Ascending aorta (tissue), 2 donors: Measurements from ENCODE around the gene EFCC1. TPM values are rescaled to one million over a fixed set of nuclear protein-coding genes. Genes with fewer than 3 reads are reported as not detected.
A peak's percentile ranks its signal among the peaks of the same experiment; 100 is the strongest.

Experiments
- DNase-seq, 2 donors: peaks; one replicate each; pipeline ENCODE4 v3.0.0-alpha.2; 2019; ENCODE audit warnings: low spot score in 2 of 2
- H3K27ac ChIP-seq, 2 donors: fragments of 200-600 bp; sonication (generic); one replicate each; pipeline ENCODE4 v1.5.1; 2016 to 2017; ENCODE audit warnings: mild to moderate bottlenecking in 1 of 2
- H3K27me3 ChIP-seq: fragments of 200-600 bp; sonication (generic); one replicate; pipeline ENCODE4 v1.5.1; 2017
- H3K36me3 ChIP-seq, 2 donors: fragments of 200-600 bp; sonication (generic); one replicate each; pipeline ENCODE4 v1.5.1; 2016
- H3K4me1 ChIP-seq, 2 donors: fragments of 200-600 bp; sonication (generic); one replicate each; pipeline ENCODE4 v1.5.1; 2016 to 2017; ENCODE audit warnings: mild to moderate bottlenecking in 1 of 2
- H3K4me3 ChIP-seq, 2 donors: fragments of 200-600 bp; sonication (generic); one replicate each; pipeline ENCODE4 v1.5.1; 2016 to 2017; ENCODE audit warnings: mild to moderate bottlenecking in 1 of 2
- H3K9me3 ChIP-seq, 2 donors: fragments of 200-600 bp; sonication (generic); one replicate each; pipeline ENCODE4 v1.5.1; 2016
- CTCF ChIP-seq, 3 experiments: fragments of 200-600 bp in 2 of 3; fragments of 450-650 bp in 1 of 3; sonication (generic) in 2 of 3; IDR thresholded peaks; one replicate each; pipeline ENCODE4 v1.5.1; 2016 to 2019; ENCODE audit warnings: antibody characterized with exemption in 3 of 3, mild to moderate bottlenecking in 1 of 3, moderate library complexity in 1 of 3
- intact Hi-C: fragments of 100-400 bp; cut with DNase I; formaldehyde crosslinking; loops from one replicate; pipeline ENCODE4 v1.15.1; 2023
- total RNA-seq: library from RNA; depleted of rRNA; stranded (reverse); fragments of >200 nt; gene quantifications from one replicate; pipeline ENCODE4 v1.1.0, GENCODE V29; 2016

Gene EFCC1
- total RNA-seq, 1 donor from 2014 or later = 3.6 TPM

DNA sequence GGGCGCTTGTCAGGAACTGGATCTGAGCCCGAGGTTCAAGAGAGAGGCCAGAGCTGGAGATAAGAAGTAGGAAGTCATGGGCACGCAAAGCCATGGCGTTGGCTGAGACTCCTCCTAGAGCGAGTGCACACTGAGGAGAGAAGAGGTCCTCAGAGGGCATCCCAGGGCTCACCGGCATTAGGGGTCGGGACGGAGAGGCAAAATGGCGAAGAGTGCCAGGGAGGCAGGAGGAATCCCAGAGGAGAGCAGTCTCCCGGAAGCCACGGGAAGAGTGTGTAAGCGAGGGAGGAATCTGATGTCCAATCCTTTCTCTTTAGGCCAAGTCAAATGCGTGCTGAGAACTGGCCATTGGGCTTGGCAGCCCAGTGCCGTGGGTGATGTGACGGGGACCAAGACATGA is 24.0 kb downstream of the EFCC1 start:
- peaks cover 2 to 4% of the 10 kb centered on the region in 2 donors for H3K4me1 ChIP-seq

GRCh38 chr3:129025691-129026435 is 24.8 kb downstream of the EFCC1 start:
- H3K27ac ChIP-seq = no peak overlapping the region
- no peak for TF ChIP-seq CTCF (IDR thresholded peaks at IDR 0.05)
- no peak overlapping the region for H3K4me3 ChIP-seq
- H3K36me3 ChIP-seq = no peaks in the 10 kb centered on the region
- intact Hi-C loops = loop anchor here (2.0 kb wide), 1 partner anchor 61 kb away; no protein-coding TSS in a partner anchor
- no peaks in the 10 kb centered on the region for H3K27me3 ChIP-seq
- no peak for DNase-seq
- no peaks in the 10 kb centered on the region for H3K9me3 ChIP-seq
- peaks cover 2 to 4% of the 10 kb centered on the region in 2 donors for H3K4me1 ChIP-seq

More for the DNA sequence above, 24.0 kb downstream of the EFCC1 start:
- no peaks in the 10 kb centered on the region for H3K36me3 ChIP-seq
- no peaks in the 10 kb centered on the region for H3K9me3 ChIP-seq
- H3K27ac ChIP-seq = no peak overlapping the region
- no peaks in the 10 kb centered on the region for H3K27me3 ChIP-seq
- DNase-seq = no peak
- H3K4me3 ChIP-seq = no peak overlapping the region
- no peak for TF ChIP-seq CTCF (IDR thresholded peaks at IDR 0.05)
- intact Hi-C loops = no loop called here

GRCh38 chr3:129026728-129027543 is 25.8 kb downstream of the EFCC1 start:
- intact Hi-C loops = loop anchor here (2.0 kb wide), 1 partner anchor 60 kb away; no protein-coding TSS in a partner anchor
- no peak overlapping the region for H3K27ac ChIP-seq
- H3K27me3 ChIP-seq = no peaks in the 10 kb centered on the region
- peak overlapping the region; percentile 45 to 77 for H3K4me3 ChIP-seq
- DNase-seq = peak; percentile 88 to 95
- peaks cover 2 to 4% of the 10 kb centered on the region in 2 donors for H3K4me1 ChIP-seq
- H3K36me3 ChIP-seq = no peaks in the 10 kb centered on the region
- peak; percentile 31 to 79 (median 60) for TF ChIP-seq CTCF (IDR thresholded peaks at IDR 0.05)
- H3K9me3 ChIP-seq = no peaks in the 10 kb centered on the region

DNA sequence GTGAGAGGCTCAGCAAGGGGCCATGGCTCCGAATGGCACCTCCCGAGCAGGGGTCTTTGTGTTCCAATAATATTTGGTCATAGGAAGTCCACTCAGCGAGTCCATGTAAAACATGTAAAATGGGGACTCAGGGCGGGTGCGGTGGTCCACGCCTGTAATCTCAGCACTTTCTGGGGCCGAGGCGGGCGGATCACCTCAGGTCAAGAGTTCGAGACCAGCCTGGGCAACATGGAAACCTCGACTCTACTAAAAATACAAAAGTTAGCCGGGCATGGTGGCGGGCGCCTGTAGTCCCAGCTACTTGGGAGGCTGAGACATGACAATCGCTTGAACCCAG is 26.4 kb downstream of the EFCC1 start:
- H3K9me3 ChIP-seq = no peaks in the 10 kb centered on the region
- H3K4me3 ChIP-seq = peak overlapping the region; percentile 45 to 77
- H3K27me3 ChIP-seq = no peaks in the 10 kb centered on the region
- intact Hi-C loops = loop anchor here (2.0 kb wide), 1 partner anchor 59 kb away; no protein-coding TSS in a partner anchor
- no peak for TF ChIP-seq CTCF (IDR thresholded peaks at IDR 0.05)
- H3K36me3 ChIP-seq = no peaks in the 10 kb centered on the region
- DNase-seq = no peak
- peaks cover 2 to 4% of the 10 kb centered on the region in 2 donors for H3K4me1 ChIP-seq
- H3K27ac ChIP-seq = no peak overlapping the region

DNA sequence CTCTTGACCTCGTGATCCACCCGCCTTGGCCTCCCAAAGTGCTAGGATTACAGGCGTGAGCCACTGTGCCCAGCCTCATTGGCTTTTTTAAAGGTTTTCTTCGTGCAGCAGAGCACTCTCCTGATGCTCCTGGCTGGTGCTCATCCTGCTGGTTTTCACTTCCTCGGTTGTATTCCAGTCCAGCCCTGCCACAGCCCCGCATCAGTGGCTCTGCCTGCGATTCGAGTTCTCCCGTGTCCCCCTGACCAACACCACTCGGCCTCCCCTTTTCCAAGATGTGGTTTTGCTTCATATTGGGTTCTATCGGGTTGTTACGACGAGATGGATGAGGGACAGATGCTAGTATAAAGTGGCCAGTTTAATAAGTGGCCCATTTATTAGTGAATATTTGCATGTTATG is 27.8 kb downstream of the EFCC1 start:
- no peak for DNase-seq
- H3K4me1 ChIP-seq = peaks cover 2 to 4% of the 10 kb centered on the region in 2 donors
- no peak for TF ChIP-seq CTCF (IDR thresholded peaks at IDR 0.05)
- intact Hi-C loops = no loop called here
- H3K4me3 ChIP-seq = no peak overlapping the region
- no peak overlapping the region for H3K27ac ChIP-seq
- no peaks in the 10 kb centered on the region for H3K27me3 ChIP-seq
- no peaks in the 10 kb centered on the region for H3K36me3 ChIP-seq
- H3K9me3 ChIP-seq = no peaks in the 10 kb centered on the region
